GM19467 (cell line): ENCODE results near the gene CDK4.
"Not testable (repeated sequence)": the region's sequence is repeated elsewhere in the genome, so short reads cannot be mapped to it uniquely, and the experiment has no call there.

ENCODE experiments used
- ATAC-seq: cut with Tn5 transposase; IDR thresholded peaks from one replicate; pipeline ENCODE4 v1.9.1; 2021; ENCODE audit warnings: mild to moderate bottlenecking, moderate library complexity; ENCODE audit not compliant: unreplicated experiment

CDK4 gene

DNA sequence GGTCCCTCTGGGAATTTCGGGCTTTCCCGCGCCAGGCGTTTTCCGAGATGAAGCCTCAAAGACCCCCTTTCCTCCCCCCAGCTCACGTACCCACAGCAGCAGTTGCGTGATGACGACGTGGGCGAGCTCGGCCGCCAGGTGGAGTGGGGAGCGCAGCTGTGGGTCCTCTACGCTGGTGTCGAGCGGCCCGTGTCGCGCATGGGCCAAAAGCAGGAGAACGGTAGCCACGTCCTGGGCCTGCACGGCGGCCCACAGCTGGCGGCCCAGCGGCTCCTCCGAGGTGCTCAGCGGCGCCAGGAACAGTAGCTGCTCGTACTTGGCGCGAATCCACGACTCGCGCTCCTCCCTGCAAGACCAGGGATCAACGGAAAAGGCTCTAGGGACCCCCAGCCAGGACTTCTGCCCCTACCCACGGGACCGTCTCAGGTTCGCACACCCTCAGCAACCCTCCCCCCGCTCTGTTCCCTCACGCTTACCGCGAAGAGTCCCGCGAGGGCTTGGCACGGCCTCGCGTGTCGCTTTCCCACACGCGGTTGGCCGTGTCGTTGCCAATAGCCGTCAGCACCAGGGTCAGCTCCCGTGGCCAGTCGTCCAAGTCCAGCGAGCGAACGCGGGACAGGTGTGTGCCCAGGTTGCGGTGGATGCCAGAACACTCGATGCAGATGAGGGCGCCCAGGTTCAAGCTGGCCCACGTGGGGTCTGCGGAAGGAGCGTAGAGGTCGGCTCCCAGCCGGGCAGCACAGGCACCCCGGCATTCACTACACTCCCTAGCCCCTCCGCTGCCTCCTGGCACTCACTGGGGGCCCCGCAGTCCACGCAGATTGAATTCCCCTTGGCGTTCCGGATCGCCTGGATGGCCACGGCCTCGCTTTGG is 25.0 kb downstream of the CDK4 start:
- ATAC-seq: no peak

- no peak for ATAC-seq
Measured at GRCh38 chr12:57726151-57726883, 25.8 kb downstream of the CDK4 start.

GRCh38 chr12:57725851-57726150 is 26.3 kb downstream of the CDK4 start:
- no peak for ATAC-seq

GRCh38 chr12:57724936-57725740 is 27.0 kb downstream of the CDK4 start:
- no peak for ATAC-seq

GRCh38 chr12:57724003-57724935 is 27.8 kb downstream of the CDK4 start:
- no peak for ATAC-seq

DNA sequence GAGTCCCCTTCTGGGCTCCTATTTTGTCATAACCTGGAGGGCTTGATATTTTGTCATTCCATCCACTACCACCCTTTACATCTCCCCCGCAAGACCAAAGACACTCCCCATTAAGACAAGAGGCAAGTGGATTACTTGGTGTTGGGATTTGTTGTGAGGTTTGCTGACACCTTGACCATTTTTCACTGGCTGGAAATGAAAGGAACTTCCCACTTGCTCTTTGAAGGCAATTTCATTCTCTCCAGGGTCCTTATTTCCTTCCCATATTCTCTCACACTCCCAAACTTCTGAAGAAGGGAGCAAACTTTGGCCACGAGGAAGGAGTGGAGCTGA is 28.5 kb downstream of the CDK4 start:
- no peak for ATAC-seq

DNA sequence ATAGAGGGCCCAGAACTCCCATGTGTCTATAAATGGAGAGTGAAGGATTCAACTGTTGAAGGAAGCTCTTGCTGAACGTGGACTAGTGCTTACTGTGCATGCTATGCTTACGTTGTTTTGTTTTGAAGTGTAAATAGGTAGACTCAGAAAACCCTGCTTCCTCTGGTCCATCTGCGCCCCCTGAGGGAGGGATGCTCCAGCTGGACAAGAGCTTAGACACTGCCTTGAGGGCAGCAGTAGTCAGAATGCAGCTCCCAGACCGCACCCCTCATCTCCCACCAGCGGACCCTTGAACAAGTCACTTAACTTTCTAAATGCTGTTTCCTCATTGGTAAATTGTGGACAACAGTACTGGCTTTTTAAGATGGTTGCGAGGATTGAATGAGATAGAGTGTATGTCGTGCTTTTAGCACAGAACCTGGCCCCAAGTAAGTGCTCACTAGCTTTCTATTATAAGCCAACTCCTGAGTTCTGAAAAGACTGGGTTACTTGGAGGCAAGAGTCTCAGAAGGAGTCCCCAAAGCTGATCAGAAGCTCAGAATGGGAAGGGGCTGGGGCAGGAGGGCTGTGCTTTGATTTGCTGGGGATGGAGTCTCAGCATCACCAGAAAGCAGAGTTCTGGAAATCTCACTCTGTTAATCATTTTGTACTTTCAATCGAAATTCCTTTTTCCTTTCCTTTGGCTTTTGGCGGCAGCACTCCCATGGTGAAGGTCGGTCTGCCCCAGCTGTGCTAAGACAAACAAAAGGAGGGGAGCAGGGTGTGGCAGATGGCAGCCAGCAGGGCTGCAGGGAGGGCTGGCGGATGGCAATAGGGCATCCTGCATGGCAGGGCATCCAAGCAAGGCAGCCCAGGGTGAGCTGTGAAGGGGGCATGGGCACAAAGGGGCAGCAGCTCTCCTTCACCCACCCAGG is 29.1 kb downstream of the CDK4 start:
- no peak for ATAC-seq

- not testable (repeated sequence) for ATAC-seq
Measured at GRCh38 chr12:57721846-57722608, 30.1 kb downstream of the CDK4 start.

GRCh38 chr12:57720606-57721595 is 31.2 kb downstream of the CDK4 start:
- ATAC-seq: no peak

GRCh38 chr12:57719777-57720605 is 32.1 kb downstream of the CDK4 start:
- no peak for ATAC-seq

DNA sequence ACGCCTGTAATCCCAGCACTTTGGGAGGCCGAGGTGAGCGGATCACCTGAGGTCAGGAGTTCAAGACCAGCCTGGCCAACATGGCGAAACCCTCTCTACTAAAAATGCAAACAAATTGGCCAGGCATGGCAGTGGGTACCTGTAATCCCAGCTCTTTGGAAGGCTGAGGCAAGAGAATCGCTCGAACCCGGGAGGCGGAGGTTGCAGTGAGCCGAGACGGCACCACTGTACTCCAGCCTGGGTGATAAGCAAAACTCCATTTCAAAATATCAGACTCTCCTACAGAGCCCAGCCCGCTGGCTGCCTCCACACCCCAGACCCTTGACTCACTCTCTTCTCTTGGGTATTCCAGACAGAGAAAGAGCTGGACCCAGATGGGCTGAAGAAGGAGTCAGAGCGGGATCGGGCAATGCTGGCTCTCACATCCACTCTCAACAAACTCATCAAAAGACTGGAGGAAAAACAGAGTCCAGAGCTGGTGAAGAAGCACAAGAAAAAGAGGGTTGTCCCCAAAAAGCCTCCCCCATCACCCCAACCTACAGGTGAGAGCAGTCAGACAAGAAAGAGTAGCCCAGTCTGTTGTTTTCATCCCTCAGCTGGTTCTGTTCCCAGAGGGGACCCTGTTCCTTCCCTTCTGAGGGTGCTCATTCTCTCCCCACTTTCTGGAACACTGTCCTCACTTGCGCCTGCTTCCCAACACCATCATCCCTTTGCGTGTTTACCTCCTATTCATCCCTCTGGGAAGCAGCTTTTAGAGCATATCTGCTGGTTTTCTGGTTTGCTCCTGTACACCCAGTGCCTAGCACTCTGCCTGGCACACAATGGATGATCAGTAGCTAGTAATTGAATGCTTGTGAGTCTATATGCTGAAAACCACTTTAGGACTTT is 33.2 kb downstream of the CDK4 start:
- no peak for ATAC-seq

DNA sequence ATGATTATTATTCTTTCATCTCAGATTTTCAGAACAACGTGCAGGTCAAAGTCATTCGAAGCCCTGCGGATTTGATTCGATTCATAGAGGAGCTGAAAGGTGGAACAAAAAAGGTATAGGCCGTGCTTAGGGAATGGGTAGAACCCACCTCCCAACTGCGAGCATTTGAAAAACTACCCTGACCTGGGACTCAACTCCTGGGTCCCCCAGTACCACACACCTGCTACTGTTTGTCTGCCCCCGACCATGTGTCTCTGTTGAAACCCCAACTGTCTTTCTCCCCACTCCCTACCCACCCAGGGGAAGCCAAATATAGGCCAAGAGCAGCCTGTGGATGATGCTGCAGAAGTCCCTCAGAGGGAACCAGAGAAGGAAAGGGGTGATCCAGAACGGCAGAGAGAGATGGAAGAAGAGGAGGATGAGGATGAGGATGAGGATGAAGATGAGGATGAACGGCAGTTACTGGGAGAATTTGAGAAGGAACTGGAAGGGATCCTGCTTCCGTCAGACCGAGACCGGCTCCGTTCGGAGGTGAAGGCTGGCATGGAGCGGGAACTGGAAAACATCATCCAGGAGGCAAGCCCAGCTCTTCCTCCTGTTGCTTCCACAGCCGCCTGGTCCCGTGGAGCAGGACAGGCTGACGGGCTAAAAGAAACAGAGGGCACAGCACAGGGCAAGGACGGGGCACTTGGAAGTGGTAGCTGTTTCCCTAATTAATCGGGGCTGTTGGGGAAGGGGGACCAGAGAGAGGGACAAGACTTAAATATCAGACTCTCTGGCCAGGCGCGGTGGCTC is 34.1 kb downstream of the CDK4 start:
- ATAC-seq: no peak

DNA sequence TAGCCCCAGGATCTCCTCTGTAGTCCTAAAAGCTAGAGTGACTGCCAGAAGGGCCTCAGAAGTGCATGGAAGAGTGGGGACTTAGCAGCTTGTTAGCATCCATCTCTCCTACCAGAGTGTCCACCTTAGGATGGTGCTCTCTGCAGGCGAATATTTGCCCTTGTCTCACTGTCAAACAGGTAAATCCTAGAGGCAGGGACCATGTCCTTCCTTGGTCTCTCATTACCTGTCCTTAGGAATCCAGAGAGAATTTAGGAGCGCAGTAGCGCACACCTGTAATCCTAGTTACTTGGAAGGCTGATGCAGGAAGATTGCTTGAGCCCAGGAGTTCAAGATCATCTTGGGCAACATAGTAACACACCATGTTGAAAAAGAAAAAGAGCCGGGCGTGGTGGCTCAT is 35.0 kb downstream of the CDK4 start:
- no peak for ATAC-seq

GRCh38 chr12:57716305-57716704 is 35.8 kb downstream of the CDK4 start:
- no peak for ATAC-seq

GRCh38 chr12:57715786-57716185 is 36.3 kb downstream of the CDK4 start:
- no peak for ATAC-seq
